ENCODE results near the gene GRAP2.

DNA sequence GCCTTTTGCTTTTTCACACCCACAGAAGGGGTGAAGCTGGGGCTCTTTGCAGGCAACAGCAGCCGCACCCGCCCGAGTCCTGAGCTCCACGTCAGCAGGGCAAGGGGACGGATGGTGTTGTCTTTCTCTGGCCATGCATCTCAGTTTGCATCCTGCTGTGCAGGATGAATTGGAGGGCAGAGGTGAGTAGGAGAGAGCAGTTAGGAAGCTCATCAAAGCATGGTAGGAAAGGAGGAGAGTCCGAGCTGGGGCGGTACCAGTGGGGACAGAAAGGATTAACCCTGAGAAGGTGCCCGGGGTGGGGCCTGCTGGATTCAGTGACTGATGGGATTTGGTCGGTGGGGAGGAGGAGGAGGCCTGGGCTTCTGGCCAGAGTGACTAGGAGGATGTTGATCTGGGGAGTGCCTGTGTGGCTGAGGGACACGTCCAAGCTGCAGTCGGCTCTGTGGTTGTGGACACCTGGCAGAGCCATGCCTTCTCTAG, 108.4 kb downstream of the GRAP2 start:
- TF ChIP-seq YY1 (IDR thresholded peaks at IDR 0.05; ENCODE audit: insufficient read depth, insufficient read length) = no peak
- TF ChIP-seq ZNF274 (IDR thresholded peaks at IDR 0.05; ENCODE audit: low read depth, low read length) = no peak
- no peak for TF ChIP-seq SUZ12 (IDR thresholded peaks at IDR 0.05; ENCODE audit: extremely low read depth, insufficient read depth, insufficient read length)
